GM10847 (cell line): Measurements from ENCODE around the gene YARS2.

Experiments
- POLR2A ChIP-seq: IDR thresholded peaks from 2 replicates; pipeline ENCODE4 v1.6.1; 2011; ENCODE audit not compliant: insufficient read length; ENCODE audit errors: extremely low read depth

YARS2 gene

GRCh38 chr12:32755654-32756475 lies at the start of gene YARS2:
YARS2 (minus strand) TSS chr12:32755897; CDS start chr12:32755874, 23 bp downstream.
- peak; percentile 89 for TF ChIP-seq POLR2A

- TF ChIP-seq POLR2A: no peak
These were observed 48.6 kb upstream of the YARS2 start for GRCh38 chr12:32804301-32804700.

GRCh38 chr12:32801269-32801980 lies 45.7 kb upstream of the YARS2 start:
- TF ChIP-seq POLR2A: no peak

- no peak for TF ChIP-seq POLR2A
These were observed 38.6 kb upstream of the YARS2 start for GRCh38 chr12:32794281-32794680.

- no peak for TF ChIP-seq POLR2A
These were observed 34.2 kb upstream of the YARS2 start for GRCh38 chr12:32789916-32790315.

GRCh38 chr12:32789446-32789845 lies 33.7 kb upstream of the YARS2 start:
- TF ChIP-seq POLR2A: no peak

GRCh38 chr12:32788405-32788804 lies 32.7 kb upstream of the YARS2 start:
- TF ChIP-seq POLR2A: no peak

GRCh38 chr12:32785557-32785956 lies 29.9 kb upstream of the YARS2 start:
- TF ChIP-seq POLR2A: no peak

GRCh38 chr12:32783029-32783428 lies 27.3 kb upstream of the YARS2 start:
- no peak for TF ChIP-seq POLR2A

GRCh38 chr12:32780071-32780470 lies 24.4 kb upstream of the YARS2 start:
- TF ChIP-seq POLR2A: no peak

- no peak for TF ChIP-seq POLR2A
These were observed 22.0 kb upstream of the YARS2 start for GRCh38 chr12:32777691-32778175.

GRCh38 chr12:32777159-32777558 lies 21.5 kb upstream of the YARS2 start:
- TF ChIP-seq POLR2A: no peak

- TF ChIP-seq POLR2A: no peak
These were observed 20.6 kb upstream of the YARS2 start for GRCh38 chr12:32776258-32776657.

GRCh38 chr12:32773691-32774090 lies 18.0 kb upstream of the YARS2 start:
- TF ChIP-seq POLR2A: no peak

- no peak for TF ChIP-seq POLR2A
These were observed 14.4 kb upstream of the YARS2 start for GRCh38 chr12:32770141-32770540.

- TF ChIP-seq POLR2A: no peak
These were observed 12.8 kb upstream of the YARS2 start for GRCh38 chr12:32768518-32768917.
